GF-D8 (cell line): Measurements from ENCODE around the gene PYGB.
"Not testable (repeated sequence)": the region's sequence is repeated elsewhere in the genome, so short reads cannot be mapped to it uniquely, and the experiment has no call there.

ENCODE experiments used
- DNase-seq: peaks from one replicate; lab custom pipeline; 2025; lab: John Stamatoyannopoulos, UW

The PYGB gene

DNA sequence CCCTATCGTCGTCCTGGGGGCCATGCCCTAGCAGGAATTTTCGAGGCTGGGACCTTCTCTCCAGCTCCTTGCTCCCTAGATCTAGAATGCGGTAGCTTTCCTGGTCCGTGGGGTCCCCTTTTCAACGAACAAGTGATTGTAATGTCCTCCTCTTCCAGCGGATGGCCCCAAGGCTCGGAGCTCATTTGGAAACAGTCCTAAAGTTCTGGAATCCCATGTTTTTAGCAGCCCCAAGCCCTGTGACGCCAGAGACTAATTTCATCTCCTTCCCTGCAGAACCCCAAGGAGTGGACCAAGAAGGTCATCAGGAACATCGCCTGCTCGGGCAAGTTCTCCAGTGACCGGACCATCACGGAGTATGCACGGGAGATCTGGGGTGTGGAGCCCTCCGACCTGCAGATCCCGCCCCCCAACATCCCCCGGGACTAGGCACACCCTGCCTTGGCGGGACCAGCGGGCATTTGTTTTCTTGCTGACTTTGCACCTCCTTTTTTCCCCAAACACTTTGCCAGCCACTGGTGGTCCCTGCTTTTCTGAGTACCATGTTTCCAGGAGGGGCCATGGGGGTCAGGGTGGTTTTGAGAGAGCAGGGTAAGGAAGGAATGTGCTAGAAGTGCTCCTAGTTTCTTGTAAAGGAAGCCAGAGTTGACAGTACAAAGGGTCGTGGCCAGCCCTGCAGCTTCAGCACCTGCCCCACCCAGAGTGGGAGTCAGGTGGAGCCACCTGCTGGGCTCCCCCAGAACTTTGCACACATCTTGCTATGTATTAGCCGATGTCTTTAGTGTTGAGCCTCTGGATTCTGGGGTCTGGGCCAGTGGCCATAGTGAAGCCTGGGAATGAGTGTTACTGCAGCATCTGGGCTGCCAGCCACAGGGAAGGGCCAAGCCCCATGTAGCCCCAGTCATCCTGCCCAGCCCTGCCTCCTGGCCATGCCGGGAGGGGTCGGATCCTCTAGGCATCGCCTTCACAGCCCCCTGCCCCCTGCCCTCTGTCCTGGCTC lies 48.5 kb downstream of the PYGB start:
- DNase-seq: no peak

- no peak for DNase-seq
These were observed 49.4 kb downstream of the PYGB start for GRCh38 chr20:25297141-25297905.

- DNase-seq: no peak
These were observed 51.9 kb downstream of the PYGB start for GRCh38 chr20:25299806-25300205.

- DNase-seq: no peak
These were observed 52.7 kb downstream of the PYGB start for GRCh38 chr20:25300496-25301170.

DNA sequence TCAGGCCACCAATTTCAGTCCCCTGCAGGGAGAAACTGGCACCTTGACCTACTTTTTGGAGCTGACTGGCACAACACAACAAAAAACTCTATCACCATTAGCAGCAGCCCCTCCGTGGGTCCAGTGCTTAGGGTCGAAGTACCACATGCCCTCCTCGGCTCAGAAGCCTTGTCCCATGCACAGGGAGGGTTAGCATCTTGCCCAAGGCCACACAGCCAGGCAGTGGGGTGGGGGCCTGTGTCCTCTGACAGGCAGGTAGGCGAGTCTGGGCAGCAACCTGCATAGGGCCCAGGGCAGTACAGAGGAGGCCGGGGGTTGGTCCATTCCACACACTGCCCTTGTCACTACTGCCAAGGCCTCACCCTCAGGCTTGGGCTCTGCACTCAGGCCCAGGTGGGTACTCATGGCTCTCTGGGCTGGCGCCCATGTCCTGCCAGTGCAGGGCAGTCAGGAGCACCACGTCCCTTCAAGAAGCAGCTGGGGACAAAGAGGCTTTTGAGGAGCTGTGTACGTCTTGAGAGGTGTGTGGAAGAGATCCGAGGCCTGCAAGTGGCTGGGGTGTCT lies 53.6 kb downstream of the PYGB start:
- no peak for DNase-seq

- DNase-seq: no peak
These were observed 54.7 kb downstream of the PYGB start for GRCh38 chr20:25302596-25302995.

DNA sequence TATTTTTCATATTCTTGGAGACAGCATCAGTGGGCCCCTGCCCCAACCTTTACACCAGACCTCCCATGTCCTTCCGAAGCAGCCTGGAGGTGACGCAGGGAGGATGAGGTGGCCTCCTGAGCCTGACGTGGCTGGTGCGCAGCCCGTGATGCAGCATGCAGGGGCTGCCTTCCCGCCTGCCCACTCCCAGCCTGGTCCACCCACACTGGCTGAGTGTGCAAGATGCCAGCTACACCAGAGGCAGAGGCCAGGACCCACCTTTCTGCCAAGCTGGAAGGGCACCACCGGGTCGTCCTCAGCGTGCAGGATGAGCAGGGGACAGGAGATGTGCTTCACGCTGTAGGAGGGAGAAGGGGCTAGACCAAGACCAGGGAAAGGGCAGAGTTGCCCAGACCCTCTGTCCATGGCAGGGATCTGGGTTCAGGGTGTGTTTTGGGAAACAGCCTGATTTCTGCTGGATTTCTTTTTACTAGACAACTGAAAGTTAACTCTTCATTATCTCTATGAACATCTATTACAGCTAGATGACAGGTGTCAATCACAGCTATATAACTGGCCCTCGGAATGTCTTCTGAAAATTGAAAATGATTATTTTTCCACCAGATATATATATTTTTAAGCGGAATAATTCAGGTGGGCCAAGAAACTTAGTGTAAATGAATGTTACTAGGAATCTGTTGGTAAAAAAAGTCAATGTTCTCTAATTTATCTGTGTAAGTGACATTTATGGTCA lies 55.6 kb downstream of the PYGB start:
- no peak for DNase-seq

- DNase-seq: no peak
These were observed 56.2 kb downstream of the PYGB start for GRCh38 chr20:25304025-25304549.

- no peak for DNase-seq
These were observed 59.4 kb downstream of the PYGB start for GRCh38 chr20:25306991-25307903.

DNA sequence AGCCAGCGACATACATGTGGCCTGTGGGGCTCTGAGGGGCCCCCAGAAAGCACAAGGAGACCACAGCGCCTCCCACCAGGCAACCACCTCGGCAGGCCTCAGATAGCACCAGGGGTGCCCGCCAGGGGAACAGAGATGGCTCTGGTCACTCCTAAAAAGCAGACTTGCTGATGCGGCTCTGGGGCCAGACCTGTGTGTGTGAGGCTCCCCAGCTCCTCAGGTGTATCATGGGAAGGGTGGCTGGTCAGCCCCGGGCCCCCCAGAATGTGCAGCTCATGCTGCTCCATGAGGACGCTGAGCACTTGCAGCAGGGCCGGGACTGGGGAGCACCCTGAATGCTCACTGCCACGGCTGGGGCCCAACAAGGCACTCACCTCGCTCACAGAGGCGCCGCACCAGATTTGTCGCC lies 60.2 kb downstream of the PYGB start:
- DNase-seq: no peak

DNA sequence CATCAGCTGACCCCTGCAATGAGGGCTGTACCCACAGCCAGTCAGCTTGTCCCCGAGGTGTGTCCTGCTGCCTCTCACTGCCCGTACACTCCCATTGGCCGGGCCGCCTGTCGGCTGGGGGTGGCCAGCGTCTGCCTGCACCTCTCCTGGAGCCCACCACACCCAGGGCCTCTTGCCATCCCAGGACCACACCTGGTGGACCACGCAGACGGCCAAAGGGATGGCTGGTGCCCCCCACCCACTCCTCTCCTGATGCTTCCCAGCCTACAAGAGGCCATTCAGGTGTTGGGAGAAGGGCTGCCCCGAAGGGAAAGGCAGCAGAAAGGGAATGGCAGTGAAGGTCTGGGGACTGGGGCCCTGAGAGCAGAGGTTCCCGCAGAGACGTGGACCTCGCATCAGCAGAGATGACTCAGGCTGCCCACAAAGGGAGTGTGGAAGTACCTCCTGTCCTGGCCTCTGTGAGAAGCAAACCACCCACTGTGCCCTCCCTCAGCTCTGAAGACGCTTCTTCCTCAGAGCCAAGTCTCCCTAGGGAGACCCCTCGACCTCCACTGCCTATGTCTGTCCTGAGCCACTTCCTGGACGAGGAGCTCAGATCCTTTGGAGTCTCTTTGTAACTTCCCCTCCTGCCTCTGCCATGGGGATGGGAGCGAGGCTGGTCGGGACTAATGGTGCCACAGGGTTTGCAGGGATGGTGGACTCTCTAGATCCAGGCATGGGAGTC lies 60.9 kb downstream of the PYGB start:
- no peak for DNase-seq

DNA sequence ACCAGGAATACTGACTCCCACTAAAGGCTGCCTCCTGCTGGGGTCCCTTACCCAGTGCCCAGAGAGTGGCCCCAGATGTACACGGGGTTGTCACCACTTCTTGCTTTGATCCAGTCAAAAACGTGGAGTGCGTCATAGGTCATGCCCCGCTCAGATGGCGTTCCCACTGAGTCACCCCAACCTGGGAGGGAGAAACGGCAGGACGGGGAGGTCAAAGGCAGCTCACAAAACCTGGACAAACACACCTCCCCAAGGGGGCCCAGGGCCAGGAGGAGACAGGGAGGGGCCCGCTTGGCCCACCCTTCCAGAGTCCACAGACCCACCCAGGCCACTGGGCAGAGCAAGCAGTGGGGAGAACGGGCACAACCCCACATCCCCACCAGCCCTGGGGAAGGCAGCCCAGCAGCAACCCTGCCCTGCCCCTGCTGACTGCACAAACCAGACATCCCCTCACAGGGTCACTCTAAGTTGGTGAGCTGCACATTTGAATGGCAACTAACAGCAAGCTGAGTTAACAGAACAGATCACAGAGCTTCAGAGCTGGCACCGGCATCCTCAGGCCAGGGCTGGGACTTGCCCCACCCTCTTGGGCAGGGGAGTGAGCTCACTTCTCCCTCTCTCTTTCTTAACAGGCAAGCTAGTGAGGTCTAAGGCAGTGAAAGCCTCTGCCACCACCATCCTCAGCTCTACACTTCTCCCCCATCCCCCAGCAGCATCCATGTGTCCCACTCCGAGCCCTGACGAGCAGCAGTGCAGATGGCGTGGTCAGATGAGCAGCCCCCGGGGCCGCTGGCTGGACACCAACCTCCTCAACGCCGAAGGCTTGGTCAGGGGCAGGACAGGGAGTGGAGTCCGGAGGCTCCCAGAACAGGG lies 61.7 kb downstream of the PYGB start:
- no peak for DNase-seq

DNA sequence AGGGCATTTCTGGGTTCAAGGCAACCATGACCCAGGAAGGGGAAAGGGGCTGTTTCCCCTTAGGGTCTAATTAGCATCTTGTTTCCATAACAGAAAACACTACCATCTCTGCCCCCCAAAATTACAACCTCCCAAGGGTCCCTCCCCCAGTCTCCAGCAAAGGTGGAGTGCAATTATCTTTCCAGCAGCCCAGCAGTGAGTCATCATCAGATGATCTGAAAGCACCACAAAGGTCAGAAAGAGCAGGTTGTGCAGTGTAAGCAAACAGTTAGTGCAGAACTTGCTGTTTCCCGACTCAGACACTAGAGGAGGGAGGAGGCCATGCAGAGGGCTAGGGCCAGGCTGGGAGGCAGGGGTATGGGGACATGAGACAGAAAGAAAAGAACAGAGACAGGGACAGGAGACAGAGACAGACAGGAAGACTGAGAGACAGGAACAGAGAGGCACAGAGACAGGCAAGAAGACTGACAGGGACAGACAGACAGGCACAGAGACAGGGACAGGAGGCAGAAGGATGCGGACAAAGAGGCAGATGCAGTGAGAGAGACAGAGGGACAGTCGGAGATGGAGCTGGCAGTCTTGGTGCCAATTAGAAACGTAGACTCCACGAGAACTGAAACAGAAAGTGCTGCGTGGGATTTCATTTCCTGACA lies 62.5 kb downstream of the PYGB start:
- no peak for DNase-seq

DNA sequence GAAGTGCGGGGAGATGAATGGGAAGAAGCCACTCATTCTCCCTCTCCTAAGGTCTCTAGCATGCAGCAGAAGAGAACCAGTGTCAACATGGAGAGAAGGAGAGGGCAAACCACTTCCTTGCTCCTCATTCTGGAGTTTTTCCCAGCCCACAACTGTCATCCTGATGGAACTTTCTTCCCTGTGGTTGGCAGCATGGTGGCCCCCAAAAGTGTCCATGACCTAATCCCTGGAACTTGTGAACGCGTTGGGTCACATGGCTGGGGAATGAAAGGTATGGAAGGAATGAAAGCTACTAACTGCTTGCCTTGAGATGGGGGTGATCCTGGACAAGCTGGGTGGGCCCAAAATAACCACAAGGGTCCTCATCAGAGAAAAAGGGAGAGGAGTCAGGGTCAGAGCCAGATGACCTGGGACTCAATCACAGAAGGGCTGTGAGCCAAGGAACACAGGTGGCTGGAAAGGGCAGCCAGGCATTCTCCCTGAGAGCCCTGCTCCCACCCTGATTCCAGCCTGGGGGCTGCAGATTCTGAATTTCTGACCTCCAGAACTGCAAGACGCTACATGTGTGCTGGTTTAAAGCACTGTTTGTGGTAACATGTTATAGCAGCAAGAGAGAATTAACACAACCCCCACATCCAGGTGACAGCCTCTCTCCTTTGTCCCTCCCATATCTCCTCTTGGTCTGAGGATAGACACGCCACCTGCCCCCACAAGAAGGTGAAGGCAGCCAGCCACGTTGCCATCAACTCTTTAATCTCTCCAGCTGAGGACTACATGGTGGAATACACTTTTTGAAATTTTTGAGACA lies 63.2 kb downstream of the PYGB start:
- no peak for DNase-seq

GRCh38 chr20:25312716-25313115 lies 64.8 kb downstream of the PYGB start:
- DNase-seq: not testable (repeated sequence)

DNA sequence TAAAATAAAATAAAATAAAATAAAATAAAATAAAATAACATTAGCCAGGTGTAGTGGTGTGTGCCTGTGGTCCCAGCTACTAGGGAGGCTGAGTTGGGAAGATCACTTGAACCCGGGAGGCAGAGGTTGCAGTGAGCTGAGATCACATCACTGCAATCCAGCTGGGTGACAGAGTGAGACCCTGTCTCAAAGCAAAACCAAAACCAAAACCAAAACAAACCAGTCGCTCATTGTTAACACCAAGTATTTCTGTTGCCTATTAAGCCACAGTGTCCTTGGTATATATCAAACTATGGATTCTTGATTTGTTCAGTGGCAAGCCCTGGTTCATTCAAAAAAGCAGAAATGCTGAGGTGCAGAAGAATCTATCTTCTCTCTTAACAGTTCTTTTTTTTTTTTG lies 65.7 kb downstream of the PYGB start:
- DNase-seq: no peak
